ENCODE measurements around the gene HNRNPK.
A peak's percentile ranks its signal among the peaks of the same experiment; 100 is the strongest.

HNRNPK gene

DNA sequence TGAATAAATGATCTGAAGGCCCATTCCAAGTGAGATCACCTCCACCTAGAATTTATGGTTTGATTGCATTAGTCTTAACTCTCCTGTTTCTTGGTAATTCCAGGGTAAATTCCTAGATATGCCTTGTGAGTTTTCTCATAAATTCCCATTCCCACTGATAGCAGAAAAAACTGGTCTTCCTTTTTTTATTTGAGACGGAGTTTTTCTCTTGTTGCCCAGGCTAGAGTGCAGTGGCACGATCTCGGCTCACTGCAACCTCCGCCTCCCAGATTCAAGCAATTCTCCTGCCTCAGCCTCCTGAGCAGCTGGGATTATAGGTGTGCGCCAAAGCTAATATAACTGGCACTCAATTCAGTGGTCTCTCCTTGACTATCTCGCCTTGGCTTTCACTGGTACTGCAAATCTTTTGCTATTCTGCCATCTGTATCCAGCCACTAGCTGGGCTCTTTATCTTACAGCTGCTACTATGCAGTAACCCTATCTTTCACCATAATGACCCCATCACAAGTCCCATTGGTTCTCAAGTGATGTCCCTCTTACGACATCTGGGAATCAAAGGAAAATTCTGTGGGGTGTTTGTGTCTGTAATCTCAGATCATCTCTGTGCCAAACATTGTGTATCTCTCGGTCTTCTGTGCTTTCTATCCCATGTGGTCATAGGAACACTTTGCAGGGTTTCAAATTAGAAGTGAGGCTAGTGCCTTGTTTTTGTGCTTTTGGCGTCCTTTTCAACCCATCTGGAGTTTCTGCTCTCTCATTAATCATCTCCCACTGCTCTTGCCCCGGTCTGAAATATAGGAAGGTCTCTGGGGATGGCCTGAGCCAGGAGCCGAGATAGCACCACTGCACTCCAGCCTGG, 14.4 kb downstream of the HNRNPK start:
- no peaks in the 10 kb centered on the region for H3K27me3 Mint-ChIP-seq (ENCODE audit: low read depth)
- no peaks in the 10 kb centered on the region for H3K9me3 Mint-ChIP-seq
- peaks cover 15% of the 10 kb centered on the region for H3K4me1 Mint-ChIP-seq
- peaks cover 43% of the 10 kb centered on the region for H3K36me3 Mint-ChIP-seq (ENCODE audit: low read depth)
- no peak overlapping the region for H3K4me3 Mint-ChIP-seq
- peak overlapping the region; percentile 23 to 64 (median 48) for H3K27ac Mint-ChIP-seq
- no peak for TF ChIP-seq CTCF (IDR thresholded peaks at IDR 0.05; ENCODE audit: unreplicated experiment in 3 of 3)

GRCh38 chr9:83964973-83965349, 15.1 kb downstream of the HNRNPK start:
- TF ChIP-seq CTCF (IDR thresholded peaks at IDR 0.05; ENCODE audit: unreplicated experiment in 3 of 3) = no peak
- Mint-ChIP-seq H3K36me3 (ENCODE audit: low read depth) (peaks cover 37% of the 10 kb centered on the region), H3K27me3 (ENCODE audit: low read depth) (no peaks in the 10 kb centered on the region), H3K4me1 (peaks cover 15% of the 10 kb centered on the region), H3K27ac (peak overlapping the region; percentile 23 to 64 (median 48)), H3K9me3 (no peaks in the 10 kb centered on the region), H3K4me3 (no peak overlapping the region)

- Mint-ChIP-seq H3K4me1 (peaks cover 11% of the 10 kb centered on the region), H3K27ac (no peak overlapping the region), H3K36me3 (ENCODE audit: low read depth) (peaks cover 11% of the 10 kb centered on the region), H3K9me3 (no peaks in the 10 kb centered on the region), H3K4me3 (no peak overlapping the region), H3K27me3 (ENCODE audit: low read depth) (no peaks in the 10 kb centered on the region)
- TF ChIP-seq CTCF (IDR thresholded peaks at IDR 0.05; ENCODE audit: unreplicated experiment in 3 of 3) = no peak
These were observed 17.9 kb downstream of the HNRNPK start for GRCh38 chr9:83962165-83962564.

GRCh38 chr9:83960991-83961390, 19.0 kb downstream of the HNRNPK start:
- Mint-ChIP-seq H3K9me3 (no peaks in the 10 kb centered on the region), H3K27ac (peak overlapping the region in 1 of 3 experiments; percentile 16)

GRCh38 chr9:83959061-83959460, 21.0 kb downstream of the HNRNPK start:
- no peaks in the 10 kb centered on the region for H3K9me3 Mint-ChIP-seq
- peak overlapping the region; percentile 86 to 97 (median 89) for H3K27ac Mint-ChIP-seq
- H3K36me3 Mint-ChIP-seq (ENCODE audit: low read depth) = peaks cover 3% of the 10 kb centered on the region
- peak overlapping the region; percentile 35 to 66 (median 51) for H3K4me3 Mint-ChIP-seq
- TF ChIP-seq CTCF (IDR thresholded peaks at IDR 0.05; ENCODE audit: unreplicated experiment in 3 of 3) = no peak
- H3K27me3 Mint-ChIP-seq (ENCODE audit: low read depth) = peaks cover 3% of the 10 kb centered on the region
- peaks cover 12% of the 10 kb centered on the region for H3K4me1 Mint-ChIP-seq

More at GRCh38 chr9:83960991-83961390, 19.0 kb downstream of the HNRNPK start:
- Mint-ChIP-seq H3K27me3 (ENCODE audit: low read depth) (peaks cover 3% of the 10 kb centered on the region), H3K4me3 (no peak overlapping the region), H3K36me3 (ENCODE audit: low read depth) (no peaks in the 10 kb centered on the region), H3K4me1 (peaks cover 15% of the 10 kb centered on the region)
- no peak for TF ChIP-seq CTCF (IDR thresholded peaks at IDR 0.05; ENCODE audit: unreplicated experiment in 3 of 3)

DNA sequence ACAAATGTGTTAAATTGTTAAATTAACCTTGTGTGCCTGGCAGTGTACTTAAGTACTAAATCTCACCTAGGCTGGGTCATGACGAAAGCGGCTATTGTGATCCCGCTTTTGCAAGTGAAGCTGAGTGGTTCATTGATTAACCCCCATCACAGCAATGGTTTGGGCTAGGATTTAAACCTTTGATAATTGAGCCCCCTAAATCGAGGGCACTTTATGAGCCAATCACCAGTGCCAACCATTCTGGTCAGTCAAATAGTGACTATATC, 22.8 kb downstream of the HNRNPK start:
- Mint-ChIP-seq H3K27ac (peak overlapping the region; percentile 63 to 96 (median 73)), H3K4me1 (peaks cover 12% of the 10 kb centered on the region), H3K36me3 (ENCODE audit: low read depth) (peaks cover 4% of the 10 kb centered on the region), H3K4me3 (peak overlapping the region; percentile 91 to 93 (median 92)), H3K27me3 (ENCODE audit: low read depth) (peaks cover 3% of the 10 kb centered on the region), H3K9me3 (no peaks in the 10 kb centered on the region)
- no peak for TF ChIP-seq CTCF (IDR thresholded peaks at IDR 0.05; ENCODE audit: unreplicated experiment in 3 of 3)
